ENCODE results near the gene OTOP3.

OTOP3 gene

DNA sequence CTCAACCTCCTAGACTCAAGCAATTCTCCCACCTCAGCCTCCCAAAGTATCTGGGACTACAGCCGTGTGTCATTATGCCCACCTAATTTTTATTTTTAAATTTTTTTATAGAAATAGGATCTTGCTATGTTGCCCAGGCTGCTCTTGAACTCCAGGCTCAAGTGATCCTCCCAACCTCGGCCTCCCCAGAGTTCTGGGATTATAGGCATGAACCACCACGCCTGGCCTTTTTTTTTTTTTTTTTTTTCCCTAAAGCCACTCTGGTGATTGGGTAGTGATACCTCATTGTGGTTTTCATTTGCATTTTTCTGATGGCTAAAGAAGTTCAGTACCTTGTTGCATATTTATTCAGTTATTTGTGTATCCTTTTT lies 50.5 kb downstream of the OTOP3 start:
- no peak for DNase-seq (ENCODE audit: low read depth, low spot score)

DNA sequence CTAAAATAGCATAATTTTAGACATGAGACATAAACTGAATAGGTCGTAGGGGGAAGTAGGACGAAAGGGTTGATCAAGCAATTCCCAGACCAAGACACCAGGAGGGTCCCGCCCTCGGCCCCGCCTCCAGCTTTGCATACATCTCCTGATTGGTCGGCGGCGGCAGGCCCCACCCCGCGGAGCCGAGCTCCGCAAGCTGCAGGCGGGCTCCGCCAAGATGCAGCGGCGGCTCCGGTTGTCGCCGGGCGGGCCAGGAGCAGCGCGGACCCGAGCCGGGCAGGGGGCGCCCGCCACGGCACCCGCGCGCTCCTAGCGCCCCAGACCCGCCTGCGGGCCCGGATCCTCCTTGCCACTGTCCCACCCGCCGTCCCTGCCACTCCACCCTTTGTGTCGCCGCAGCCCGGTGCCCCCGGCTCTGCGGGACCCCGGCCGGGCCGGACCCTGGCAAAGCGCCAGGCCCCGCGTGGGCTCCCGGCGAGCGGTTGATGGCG lies 51.8 kb downstream of the OTOP3 start, which contains the start of gene CDR2L:
Gene CDR2L (plus strand): TSS at position 215 of the 491 bp plus-strand sequence. CDS start 412 bp downstream, outside the sequence.
- peak; percentile 81 for DNase-seq (ENCODE audit: low read depth, low spot score)

DNA sequence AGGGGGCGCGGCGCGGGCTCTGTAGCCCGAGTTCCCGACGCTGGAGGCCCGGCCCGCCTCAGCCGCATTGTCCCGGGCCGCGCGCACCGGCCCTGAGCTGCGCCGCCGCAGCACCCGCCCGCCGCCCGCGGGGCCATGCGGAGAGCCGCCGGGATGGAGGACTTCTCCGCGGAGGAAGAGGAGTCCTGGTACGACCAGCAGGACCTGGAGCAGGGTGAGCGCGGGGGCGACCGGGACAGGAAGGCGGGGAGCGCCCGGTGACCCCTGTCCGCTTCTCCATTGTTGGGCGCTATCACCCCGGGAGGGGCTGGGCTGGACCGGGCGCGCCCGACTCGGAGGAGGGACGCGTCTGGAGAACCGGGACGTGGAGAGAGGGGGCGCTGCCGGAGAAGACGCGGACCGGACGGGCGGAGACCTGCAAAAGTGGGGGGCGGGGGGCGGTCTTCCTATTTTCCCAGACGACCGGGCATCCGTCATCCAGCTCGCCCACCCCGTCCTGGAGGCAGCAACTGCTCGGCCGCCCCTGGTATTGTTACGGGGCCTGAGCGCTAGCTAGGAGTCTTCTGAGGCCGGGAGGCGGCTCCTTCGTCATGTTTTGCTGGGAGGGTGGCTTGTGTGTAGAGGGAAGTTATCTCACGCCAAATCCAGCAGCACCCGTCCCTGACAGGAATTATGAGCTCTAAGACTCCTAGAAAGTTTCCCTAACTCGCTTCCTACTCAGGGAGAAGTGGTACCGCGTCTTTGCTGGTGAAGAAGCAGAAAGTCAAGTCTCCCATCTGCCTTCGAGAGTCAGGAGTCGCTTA lies 52.4 kb downstream of the OTOP3 start:
- DNase-seq (ENCODE audit: low read depth, low spot score): no peak

DNA sequence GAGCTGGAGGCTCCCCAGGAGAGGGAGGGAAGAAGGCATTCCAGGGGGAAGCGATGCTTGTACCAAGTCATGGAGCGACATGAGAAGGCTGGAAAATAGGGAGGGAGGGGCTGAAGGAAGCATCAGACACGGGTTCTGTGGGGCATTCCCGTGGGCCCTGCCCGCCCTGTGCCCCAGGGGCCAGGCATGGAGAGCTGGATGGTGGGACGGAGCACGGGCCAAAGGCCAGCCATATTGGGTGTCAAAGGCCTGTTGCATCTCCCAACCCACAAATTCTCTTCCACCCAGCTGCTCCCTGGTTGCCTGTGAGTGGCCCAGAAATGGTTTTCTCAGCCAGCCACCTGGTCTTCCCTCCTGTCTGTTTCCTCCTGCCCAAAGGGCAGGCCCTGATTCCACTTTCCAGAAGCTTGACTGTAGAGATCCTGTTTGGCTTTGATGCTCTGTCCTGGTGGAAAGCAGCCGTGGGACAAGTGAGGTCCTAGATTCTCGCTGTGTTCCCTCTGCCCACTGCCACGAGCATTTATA lies 54.9 kb downstream of the OTOP3 start:
- no peak for DNase-seq (ENCODE audit: low read depth, low spot score)

DNA sequence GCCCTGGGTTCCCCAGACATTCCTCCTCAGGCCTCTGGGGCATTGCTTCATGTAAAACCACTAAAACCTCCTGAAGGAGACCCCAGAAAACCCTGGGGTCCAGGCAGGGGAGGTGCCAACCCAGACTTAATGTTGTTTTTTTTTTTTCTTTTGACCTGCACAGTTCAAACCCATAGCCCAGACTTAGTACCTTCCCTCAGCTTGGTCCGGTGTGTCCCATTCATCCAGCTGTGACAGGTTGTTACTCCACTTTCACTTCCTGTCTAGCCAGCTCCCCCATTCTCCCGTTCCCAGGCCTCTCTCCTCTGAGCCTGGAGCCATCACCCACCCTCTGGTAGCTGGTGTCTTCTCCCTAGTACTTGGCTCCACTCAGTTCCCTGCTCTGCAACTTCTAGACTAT lies 56.5 kb downstream of the OTOP3 start:
- no peak for DNase-seq (ENCODE audit: low read depth, low spot score)

DNA sequence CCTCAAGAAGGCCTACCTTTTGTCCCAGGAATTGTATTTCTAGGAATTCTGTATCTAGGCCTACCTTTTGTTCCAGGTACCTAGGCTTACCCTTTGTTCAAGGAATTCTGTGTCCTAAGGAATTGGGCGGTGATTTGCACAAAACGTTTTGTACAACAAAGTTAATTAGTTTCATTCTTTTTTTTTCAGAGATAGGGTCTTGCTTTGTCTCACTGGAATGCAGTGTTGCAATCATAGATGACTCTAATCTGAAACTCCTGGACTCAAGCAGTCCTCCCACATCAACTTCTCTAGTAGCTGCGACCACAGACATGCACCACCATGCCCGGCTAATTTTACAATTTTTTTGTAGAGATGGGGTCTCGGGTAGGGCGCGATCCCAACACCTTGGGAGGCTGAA lies 58.7 kb downstream of the OTOP3 start:
- DNase-seq (ENCODE audit: low read depth, low spot score): no peak

DNA sequence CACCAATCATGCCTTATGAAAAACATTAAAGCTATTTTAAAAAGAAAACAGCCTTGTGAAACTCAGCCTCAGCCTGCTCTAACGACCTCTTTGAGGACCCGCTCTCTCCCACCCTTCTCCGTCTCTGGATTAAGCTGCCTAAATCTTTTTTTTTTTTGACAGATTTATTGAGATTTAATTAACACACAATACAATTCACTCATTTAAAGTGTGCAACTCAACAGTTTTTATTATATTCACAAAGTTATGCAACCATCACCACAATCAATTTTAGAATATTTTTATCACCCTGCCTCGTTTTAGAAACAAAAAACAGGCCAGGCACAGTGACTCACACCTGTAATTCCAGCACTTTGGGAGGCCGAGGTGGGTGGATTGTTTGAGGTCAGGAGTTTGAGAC lies 60.1 kb downstream of the OTOP3 start:
- DNase-seq (ENCODE audit: low read depth, low spot score): no peak

DNA sequence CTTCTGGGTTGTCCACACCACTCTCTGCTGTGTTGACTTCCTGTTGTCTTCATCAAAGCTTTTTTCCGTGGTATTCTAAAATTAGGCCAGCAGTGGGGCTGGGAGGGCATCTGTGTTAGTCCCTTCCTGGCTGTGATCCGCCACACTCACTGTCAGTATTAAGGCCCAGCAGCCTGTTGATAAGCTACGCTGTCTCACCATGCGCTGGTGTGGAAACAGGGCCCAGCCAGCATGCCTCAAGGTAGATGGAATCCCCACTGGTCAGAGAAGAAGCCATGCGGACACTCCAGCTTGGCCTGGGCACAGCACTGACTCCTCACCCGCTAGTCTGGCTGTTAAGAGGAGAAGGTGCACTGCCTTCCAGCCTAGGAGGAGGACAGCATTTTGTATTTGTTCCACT lies 63.1 kb downstream of the OTOP3 start:
- DNase-seq (ENCODE audit: low read depth, low spot score): no peak

DNA sequence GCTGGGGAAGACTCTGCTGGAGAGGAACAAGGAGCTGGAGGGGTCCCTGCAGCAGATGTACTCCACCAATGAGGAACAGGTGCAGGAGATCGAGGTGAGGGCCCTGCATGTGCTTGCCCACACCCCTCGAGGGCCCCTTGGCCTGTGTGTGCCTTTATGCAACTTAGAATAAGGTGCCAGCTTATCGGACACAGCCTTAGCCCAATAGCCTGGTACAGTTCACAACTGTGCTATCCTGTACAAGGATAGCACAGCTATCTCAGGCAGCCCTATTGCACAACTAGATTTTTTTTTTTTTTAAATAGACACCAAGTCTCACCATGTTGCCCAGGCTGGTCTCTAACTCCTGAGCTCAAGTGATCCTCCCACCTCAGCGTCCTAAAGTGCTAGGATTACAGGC lies 63.8 kb downstream of the OTOP3 start:
- no peak for DNase-seq (ENCODE audit: low read depth, low spot score)

Measured in activated naive CD8-positive, alpha-beta T cell treated with anti-CD3 and anti-CD28 coated beads, Interleukin-2, amount 50 U/mL, for 16 hours (primary cell).